Measurements from ENCODE around the gene VAMP8.
"Not testable (repeated sequence)": the region's sequence is repeated elsewhere in the genome, so short reads cannot be mapped to it uniquely, and the experiment has no call there.

Gene VAMP8

DNA sequence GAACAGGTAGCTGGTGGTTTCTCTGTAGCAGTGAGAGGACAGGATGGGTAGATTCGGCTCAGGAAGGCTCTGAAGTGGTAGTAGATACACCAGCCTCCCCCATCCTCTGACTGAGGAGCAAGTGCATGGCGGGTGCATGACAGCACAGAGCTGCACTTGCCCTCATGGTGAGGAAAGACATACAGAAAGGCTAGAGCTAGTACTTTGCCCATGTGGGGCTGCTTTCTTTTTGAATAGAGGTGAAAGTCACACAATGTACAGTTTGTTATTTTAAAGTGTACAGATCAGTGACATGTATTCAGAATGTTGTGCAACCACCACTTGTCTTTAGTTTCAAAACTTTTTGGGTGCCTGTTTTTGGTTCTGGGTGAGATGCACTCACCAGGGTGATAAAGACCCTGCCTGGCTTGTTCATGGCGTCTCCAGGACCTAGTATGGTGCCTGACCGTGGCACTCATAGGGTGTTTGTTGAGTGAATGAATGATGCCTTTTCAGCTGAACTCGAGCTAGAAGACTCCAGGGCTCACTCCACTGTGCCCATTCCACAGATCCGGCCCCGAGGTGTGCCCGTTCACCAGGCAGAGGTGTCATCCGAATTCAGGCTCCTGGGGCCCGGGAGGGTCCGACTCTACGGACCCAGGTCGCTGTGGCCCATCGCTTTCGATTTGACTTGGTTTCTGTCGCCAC is 6.4 kb downstream of the VAMP8 start:
- DNase-seq, result peak in 1 of 2 experiments; percentile 18

DNA sequence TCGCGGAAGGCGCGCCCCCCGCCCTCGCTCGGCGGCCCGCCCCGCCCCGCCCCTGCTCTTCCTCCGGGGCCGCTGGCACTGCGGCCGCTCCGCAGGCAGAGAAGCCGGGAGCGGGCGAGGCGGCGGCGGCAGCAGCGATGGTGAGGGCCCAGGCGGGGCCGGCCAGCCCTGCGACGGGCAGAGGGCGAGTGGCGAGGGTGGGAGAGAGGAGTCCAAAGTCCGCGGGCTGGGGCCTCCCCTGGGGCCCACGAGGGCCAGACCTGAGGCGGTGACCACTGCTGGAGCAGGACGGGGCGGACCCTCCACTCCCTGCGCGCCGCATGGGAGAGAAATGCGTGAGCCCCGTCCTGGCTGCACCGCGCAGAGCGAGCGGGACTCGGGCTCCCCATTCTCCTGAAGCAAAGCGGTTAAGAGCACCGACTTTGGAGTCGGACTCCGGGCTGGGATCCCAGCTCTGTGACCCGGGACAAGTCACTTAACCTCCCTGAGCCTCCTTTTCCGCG is 7.0 kb downstream of the VAMP8 start, which contains the start of gene VAMP5:
Gene VAMP5 (plus strand): TSS at position 78 of the 503 bp plus-strand sequence. CDS start 60 bp downstream, at position 138.
- DNase-seq, result no peak

- DNase-seq, result no peak
These were observed 7.7 kb downstream of the VAMP8 start for GRCh38 chr2:85584857-85585780.

- DNase-seq, result no peak
These were observed 8.4 kb downstream of the VAMP8 start for GRCh38 chr2:85585781-85586105.

- no peak for DNase-seq
These were observed 10.8 kb downstream of the VAMP8 start for GRCh38 chr2:85588236-85588635.

- no peak for DNase-seq
These were observed 11.3 kb downstream of the VAMP8 start for GRCh38 chr2:85588645-85589044.

DNA sequence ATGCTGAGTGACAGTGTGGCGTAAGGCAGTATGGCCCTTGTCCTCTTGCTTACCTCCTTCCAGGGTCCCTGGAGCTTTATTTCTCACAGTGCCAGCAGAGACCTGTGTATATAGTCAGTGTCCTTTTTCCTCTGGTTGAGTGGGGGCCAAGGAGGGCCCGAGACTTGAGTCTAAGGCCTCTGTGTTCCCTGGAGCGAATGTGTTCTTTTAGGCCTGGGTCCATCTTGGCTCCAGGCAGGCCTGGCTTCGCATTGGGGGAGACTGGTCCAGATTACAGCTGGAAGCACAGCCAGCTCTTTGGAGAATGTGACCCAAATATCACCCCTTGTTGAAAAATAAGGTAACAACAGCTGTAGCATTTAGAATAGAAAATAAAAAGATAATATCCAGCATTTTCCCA is 11.8 kb downstream of the VAMP8 start:
- DNase-seq, result no peak

DNA sequence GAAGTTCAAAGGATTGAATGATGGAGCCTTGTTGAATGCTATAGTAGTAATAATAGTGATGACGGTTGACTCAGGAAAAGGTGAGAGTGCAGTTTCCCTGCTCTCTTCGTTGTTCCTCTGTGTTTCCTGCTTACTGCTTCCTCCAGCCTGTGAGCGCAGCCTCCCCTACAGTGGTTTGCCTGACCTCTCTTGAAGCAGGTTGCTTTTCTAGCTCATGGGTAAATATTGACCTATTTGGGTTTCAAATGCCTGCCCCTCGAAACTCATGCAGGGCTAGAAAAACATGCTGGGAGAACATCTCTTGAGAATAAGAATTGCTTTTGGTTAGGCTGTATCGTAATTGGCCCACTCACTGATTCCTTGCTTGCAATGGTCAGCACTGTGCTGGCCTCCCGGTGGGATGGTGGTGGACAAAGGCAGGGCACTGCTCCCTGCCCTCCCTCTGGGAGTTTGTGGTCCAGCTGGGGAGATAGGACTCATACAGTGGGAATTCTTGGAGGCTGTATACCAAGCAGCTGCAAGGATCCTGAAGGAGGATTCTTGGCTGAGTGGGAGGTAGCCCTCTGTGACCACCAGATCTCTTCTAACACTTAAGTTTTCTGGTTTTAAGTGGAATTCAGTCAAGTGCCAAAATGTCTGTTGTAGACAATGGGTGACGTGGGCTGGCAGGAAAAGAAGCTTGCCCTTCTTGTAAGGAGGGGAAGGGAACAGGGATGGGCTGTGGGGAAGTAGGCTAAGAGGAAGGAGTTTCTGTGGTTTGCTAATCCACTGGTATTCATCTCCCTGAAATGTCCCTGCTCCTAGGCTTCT is 12.8 kb downstream of the VAMP8 start:
- no peak for DNase-seq

GRCh38 chr2:85590950-85591349 is 13.6 kb downstream of the VAMP8 start:
- no peak for DNase-seq

GRCh38 chr2:85591563-85591962 is 14.2 kb downstream of the VAMP8 start:
- no peak for DNase-seq

DNA sequence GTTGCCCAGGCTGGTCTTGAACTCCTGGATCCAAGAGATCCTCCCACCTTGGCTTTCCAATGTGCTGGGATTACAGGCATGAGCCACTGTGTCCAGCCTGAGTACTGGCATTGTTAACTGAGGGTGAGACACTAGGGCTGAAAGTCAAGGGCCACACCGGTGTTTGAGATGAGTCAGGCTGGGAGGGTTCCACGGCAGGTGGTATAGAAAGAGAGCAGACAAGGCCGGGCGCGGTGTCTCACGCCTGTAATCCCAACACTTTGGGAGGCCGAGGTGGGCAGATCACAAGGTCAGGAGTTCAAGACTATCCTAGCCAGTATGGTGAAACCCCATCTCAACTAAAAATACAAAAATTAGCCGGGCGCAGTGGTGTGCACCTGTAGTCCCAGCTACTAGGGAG is 14.9 kb downstream of the VAMP8 start:
- not testable (repeated sequence) for DNase-seq

DNA sequence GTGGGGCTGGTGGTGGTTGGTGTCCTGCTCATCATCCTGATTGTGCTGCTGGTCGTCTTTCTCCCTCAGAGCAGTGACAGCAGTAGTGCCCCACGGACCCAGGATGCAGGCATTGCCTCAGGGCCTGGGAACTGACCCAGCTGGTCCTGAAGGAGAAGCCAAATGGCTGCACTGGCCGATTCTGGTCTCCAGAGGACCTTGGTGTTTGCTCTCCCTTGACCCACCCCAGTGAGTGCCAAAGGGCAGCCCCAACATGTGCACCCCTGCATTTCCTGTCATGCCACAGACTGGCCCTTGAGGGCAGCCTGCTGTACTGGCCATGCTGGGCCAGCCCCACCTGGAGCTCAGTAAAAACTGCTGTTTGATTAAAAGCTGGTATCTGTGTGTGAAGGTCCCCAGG is 15.6 kb downstream of the VAMP8 start:
- DNase-seq, result no peak

DNA sequence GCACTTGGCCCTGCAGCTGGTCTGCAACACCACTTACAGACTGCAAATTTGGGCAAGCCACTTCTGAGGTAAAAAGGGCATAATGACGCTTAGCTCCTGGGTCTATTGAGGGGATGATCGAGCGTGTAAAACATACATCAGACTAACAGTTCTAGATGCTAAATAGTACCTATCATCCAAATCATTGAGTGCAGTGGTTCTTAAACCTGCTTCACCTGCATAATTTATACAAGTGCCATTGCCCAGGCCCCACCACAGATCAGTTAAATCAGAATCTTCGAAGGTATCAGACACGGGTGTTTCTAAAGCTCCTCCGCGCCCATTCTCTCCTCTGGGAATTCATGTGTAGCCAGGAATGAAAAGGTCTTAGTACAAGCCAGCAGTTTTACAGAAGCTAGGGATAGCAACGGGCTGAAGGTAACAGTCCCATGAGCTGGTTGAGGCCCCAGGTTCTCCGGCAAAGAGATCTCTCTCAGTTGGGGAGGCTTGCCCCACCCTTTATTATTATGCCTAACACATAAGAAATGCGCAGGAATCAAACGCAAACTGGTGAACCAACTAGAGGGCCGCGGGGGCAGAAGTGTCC is 17.4 kb downstream of the VAMP8 start:
- DNase-seq, result no peak

DNA sequence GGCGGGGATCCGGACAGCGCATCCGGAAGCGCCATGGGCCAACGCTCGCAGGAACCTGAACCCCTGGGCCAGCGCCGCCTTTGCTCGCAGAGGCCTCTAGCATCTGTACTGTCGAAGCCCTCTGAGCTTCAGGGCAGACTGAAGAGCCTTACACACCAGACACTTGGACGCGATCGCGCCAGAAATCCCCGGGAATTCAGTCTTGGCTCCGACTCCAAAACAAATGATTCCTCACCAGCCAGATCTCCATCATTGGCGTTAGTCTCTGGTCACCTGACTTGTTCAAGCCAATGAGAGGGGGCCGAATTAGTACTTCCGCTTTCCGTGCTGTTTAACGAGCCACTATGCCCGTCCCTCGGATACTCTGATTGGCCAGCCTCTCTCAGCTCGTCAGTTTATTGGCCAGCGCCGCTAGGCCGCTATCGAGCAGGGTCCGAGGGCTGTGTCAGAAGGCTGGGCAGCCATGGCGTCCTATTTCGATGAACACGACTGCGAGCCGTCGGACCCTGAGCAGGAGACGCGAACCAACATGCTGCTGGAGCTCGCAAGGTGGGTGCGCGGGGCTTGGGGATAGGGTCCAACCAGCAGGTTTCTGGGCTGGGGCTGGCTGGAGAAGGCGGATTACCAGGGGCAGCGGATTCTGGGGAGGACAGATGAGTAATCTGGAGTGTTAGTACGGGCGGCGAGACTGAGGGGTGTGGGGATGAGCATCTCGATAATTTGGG is 18.1 kb downstream of the VAMP8 start, which contains the start of gene RNF181:
Gene RNF181 (plus strand): TSS at position 445 of the 725 bp plus-strand sequence. CDS start 19 bp downstream, at position 464.
- DNase-seq, result peak; percentile 83 to 87

GRCh38 chr2:85596026-85596333 is 18.6 kb downstream of the VAMP8 start:
- DNase-seq, result no peak

DNA sequence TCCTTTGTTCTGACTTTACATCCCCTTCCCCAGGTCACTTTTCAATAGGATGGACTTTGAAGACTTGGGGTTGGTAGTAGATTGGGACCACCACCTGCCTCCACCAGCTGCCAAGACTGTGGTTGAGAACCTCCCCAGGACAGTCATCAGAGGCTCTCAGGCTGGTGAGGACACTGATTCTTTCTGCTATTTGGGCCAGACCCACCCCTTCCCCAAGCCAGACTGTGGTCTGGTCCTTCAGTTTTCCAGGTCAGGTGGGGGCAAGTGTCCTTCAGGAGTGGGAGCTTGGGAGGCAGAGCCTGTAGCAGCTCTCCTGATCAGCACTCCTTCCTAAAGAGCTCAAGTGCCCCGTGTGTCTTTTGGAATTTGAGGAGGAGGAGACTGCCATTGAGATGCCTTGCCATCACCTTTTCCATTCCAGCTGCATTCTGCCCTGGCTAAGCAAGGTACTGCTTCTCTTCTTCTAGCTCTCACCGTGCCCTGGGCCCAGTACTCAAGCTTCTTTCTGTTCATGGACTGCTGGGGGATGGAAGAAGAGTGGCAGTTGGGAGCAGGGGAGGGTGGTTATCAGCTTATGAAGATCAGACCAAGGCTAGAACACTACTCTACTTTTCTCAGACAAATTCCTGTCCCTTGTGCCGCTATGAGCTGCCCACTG is 19.2 kb downstream of the VAMP8 start:
- DNase-seq, result no peak

- DNase-seq, result no peak
These were observed 19.9 kb downstream of the VAMP8 start for GRCh38 chr2:85597241-85597640.

GRCh38 chr2:85598594-85599340 is 21.4 kb downstream of the VAMP8 start:
- no peak for DNase-seq

DNA sequence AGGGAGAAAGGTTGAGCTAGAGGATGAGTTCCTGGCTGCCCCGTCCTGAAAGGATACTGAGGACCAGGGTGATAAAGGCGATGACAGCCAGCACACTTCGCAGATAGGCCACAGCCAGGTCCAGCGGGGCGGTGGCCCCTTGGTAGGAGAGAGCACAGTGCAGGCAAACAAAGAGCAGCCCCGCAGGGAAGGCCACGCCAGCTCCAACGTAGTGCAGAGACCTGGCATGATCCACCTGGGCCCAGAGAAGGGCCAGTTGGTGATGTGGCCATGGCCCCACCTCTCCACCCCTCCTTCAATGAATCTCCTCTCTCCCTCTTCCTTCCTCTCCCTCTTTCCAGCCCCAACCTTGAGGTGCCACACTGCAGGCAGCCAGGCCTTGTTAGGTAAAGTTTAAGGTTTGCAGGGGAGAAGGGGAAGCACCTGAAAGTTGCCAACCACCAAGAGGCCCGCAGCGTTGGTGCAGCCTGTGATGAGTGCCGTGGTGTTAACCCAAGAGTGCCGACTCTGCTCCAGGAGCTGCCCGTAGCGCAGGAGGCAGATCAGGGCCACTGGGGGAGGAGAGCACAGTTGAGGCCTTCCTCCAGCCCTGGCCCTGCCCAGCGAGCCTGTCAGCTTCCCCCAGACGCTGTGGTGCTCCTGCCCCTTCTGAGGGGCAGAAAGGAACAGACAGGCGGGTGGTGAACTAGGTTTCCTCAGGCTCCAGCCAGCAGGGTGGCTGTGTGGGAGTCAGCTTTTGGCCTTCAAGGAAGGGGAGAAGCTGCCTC is 22.3 kb downstream of the VAMP8 start:
- DNase-seq, result no peak

GRCh38 chr2:85600235-85600575 is 22.8 kb downstream of the VAMP8 start:
- no peak for DNase-seq
